Measurements from ENCODE around the gene SNUPN.

SNUPN gene

DNA sequence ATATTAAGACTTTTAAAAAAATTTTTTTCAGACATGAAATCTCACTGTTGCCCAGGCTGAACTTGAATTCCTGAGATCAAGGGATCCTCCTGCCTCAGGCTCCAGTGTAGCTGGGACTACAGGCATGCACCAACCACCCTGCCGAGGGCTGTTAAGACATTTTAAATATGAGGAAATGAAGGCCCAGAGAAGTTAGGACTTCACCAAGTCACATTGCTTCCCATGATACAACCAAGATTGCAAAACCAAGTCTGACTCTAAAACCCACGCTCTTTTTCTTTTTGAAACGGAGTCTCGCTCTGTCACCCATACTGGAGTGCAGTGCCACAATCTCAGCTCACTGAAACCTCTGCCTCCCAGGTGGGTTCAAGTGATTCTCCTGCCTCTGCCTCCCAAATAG, 74.4 kb downstream of the SNUPN start:
- TF ChIP-seq, protein P1, sequence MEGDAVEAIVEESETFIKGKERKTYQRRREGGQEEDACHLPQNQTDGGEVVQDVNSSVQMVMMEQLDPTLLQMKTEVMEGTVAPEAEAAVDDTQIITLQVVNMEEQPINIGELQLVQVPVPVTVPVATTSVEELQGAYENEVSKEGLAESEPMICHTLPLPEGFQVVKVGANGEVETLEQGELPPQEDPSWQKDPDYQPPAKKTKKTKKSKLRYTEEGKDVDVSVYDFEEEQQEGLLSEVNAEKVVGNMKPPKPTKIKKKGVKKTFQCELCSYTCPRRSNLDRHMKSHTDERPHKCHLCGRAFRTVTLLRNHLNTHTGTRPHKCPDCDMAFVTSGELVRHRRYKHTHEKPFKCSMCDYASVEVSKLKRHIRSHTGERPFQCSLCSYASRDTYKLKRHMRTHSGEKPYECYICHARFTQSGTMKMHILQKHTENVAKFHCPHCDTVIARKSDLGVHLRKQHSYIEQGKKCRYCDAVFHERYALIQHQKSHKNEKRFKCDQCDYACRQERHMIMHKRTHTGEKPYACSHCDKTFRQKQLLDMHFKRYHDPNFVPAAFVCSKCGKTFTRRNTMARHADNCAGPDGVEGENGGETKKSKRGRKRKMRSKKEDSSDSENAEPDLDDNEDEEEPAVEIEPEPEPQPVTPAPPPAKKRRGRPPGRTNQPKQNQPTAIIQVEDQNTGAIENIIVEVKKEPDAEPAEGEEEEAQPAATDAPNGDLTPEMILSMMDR (IDR thresholded peaks at IDR 0.05), result no peak
